HCT116 (cell line): ENCODE results near the gene DPP6. TPM values are rescaled to one million over a fixed set of nuclear protein-coding genes. Genes with fewer than 3 reads are reported as not detected.

Experiments
- ATAC-seq: fragments of 200-7000 bp; cut with Tn5 transposase; 2 replicates; pipeline ENCODE4 v1.9.1; 2020; ENCODE audit warnings: mild to moderate bottlenecking, moderate library complexity
- BruUV-seq: library from RNA; stranded (reverse); fragments of 400-500 nt; replicated peaks from 2 replicates; lab custom pipeline; 2021; lab: Mats Ljungman, UMichigan
- CTCF ChIA-PET: fragments of 300-600 bp; sonication (Branson Sonifier 250); formaldehyde crosslinking; loops from one replicate; lab custom pipeline; 2021; ENCODE audit warnings: antibody characterized with exemption; lab: Charles Lee
- POLR2A ChIA-PET: fragments of 300-600, 350-600 bp; sonication (Branson Sonifier 250); formaldehyde crosslinking; loops from one replicate; lab custom pipeline; 2021; ENCODE audit warnings: antibody characterized with exemption; lab: Charles Lee
- RAD21 ChIA-PET, 2 experiments: fragments of 300-600 bp; sonication (Branson Sonifier 250); formaldehyde crosslinking; loops; one replicate each; lab custom pipeline; 2023; ENCODE audit warnings: low total read pairs in 2 of 2; ENCODE audit not compliant: uncharacterized antibody in 2 of 2, unreplicated experiment in 2 of 2, low non-redundant PET in 1 of 2; lab: Charles Lee
- DNase-seq: peaks from one replicate; pipeline ENCODE4 v3.0.0-alpha.2; 2010; ENCODE audit warnings: low read depth, low spot score
- H2AFZ ChIP-seq: fragments of 200-600 bp; shearing (Covaris generic), sonication (generic); 2 replicates; pipeline ENCODE4 v1.6.1; 2017; ENCODE audit warnings: low read depth, mixed run types, mixed read lengths, antibody characterized with exemption, low read length; ENCODE audit not compliant: poor library complexity, severe bottlenecking
- H3K27ac ChIP-seq: 2 replicates; pipeline ENCODE4 v1.5.1; 2012; ENCODE audit warnings: low read depth, low read length
- H3K27me3 ChIP-seq: fragments of 200-600 bp; sonication (generic); 2 replicates; pipeline ENCODE4 v1.6.1; 2016; ENCODE audit warnings: mixed run types, low read length, mixed read lengths; ENCODE audit not compliant: insufficient read depth
- H3K36me3 ChIP-seq, 2 experiments: fragments of 200-500 bp in 1 of 2; fragments of 200-600 bp in 1 of 2; sonication (Bioruptor generic) in 1 of 2; sonication (generic) in 1 of 2; 2 replicates each; pipeline versions ENCODE4 v1.5.1 to v1.6.1; 2014 to 2016; ENCODE audit warnings: low read length in 2 of 2, inconsistent platforms in 1 of 2, mixed read lengths in 1 of 2, mixed run types in 1 of 2; ENCODE audit not compliant: insufficient read depth in 2 of 2, control insufficient read depth in 1 of 2
- H3K4me1 ChIP-seq, 2 experiments: fragments of 200-600 bp in 1 of 2; sonication (generic) in 1 of 2; 2 replicates each; pipeline versions ENCODE4 v1.5.1 to v1.6.1; 2012 to 2017; ENCODE audit warnings: low read length in 2 of 2, inconsistent platforms in 1 of 2, mild to moderate bottlenecking in 1 of 2, mixed read lengths in 1 of 2, mixed run types in 1 of 2, moderate library complexity in 1 of 2; ENCODE audit not compliant: insufficient read depth in 2 of 2, control insufficient read depth in 1 of 2
- H3K4me2 ChIP-seq: fragments of 200-600 bp; sonication (generic); 2 replicates; pipeline ENCODE4 v1.6.1; 2017; ENCODE audit warnings: mixed run types, low read length, mixed read lengths
- H3K4me3 ChIP-seq, 2 experiments: fragments of 200-600 bp in 1 of 2; sonication (generic) in 1 of 2; replicated peaks in 1 of 2; 2 replicates each; pipeline ENCODE4 v1.5.1; 2011 to 2016; ENCODE audit warnings: low read length in 2 of 2, control low read depth in 1 of 2, low read depth in 1 of 2, mild to moderate bottlenecking in 1 of 2, mixed read lengths in 1 of 2, mixed run types in 1 of 2
- H3K79me2 ChIP-seq: fragments of 200-600 bp; sonication (generic); 2 replicates; pipeline ENCODE4 v1.6.1; 2017; ENCODE audit warnings: mild to moderate bottlenecking, mixed run types, low read length, moderate library complexity, mixed read lengths; ENCODE audit not compliant: insufficient read depth
- H3K9ac ChIP-seq: fragments of 200-600 bp; sonication (generic); 2 replicates; pipeline ENCODE4 v1.6.1; 2016; ENCODE audit warnings: low read length, mixed read lengths
- H3K9me2 ChIP-seq: fragments of 200-600 bp; sonication (generic), shearing (Covaris generic); 2 replicates; pipeline ENCODE4 v1.6.1; 2017; ENCODE audit warnings: mixed run types, mild to moderate bottlenecking, moderate library complexity; ENCODE audit not compliant: insufficient read depth
- H3K9me3 ChIP-seq, 2 experiments: fragments of 200-500 bp in 1 of 2; fragments of 200-600 bp in 1 of 2; sonication (Bioruptor generic) in 1 of 2; sonication (generic) in 1 of 2; 2 replicates each; pipeline ENCODE4 v1.6.1; 2014 to 2017; ENCODE audit warnings: low read length in 2 of 2, mixed read lengths in 2 of 2, inconsistent platforms in 1 of 2, low read depth in 1 of 2, mild to moderate bottlenecking in 1 of 2, mixed run types in 1 of 2, moderate library complexity in 1 of 2; ENCODE audit not compliant: control insufficient read depth in 1 of 2, insufficient read depth in 1 of 2
- H4K20me1 ChIP-seq: fragments of 200-600 bp; sonication (generic), shearing (Covaris generic); 2 replicates; pipeline ENCODE4 v1.6.1; 2017; ENCODE audit warnings: mixed run types, mild to moderate bottlenecking, moderate library complexity; ENCODE audit not compliant: insufficient read depth
- ATF3 ChIP-seq: IDR thresholded peaks from 2 replicates; pipeline ENCODE4 v1.6.1; 2012
- CEBPB ChIP-seq: IDR thresholded peaks from 2 replicates; pipeline ENCODE4 v1.6.1; 2012; ENCODE audit warnings: low read depth
- ELF1 ChIP-seq: IDR thresholded peaks from 2 replicates; pipeline ENCODE4 v1.6.1; 2012; ENCODE audit warnings: low read depth, borderline replicate concordance
- EZH2 ChIP-seq: fragments of 200-600 bp; sonication (generic); IDR thresholded peaks from 2 replicates; pipeline ENCODE4 v1.6.1; 2017; ENCODE audit warnings: antibody characterized with exemption, mixed run types
- JUND ChIP-seq: IDR thresholded peaks from 2 replicates; pipeline ENCODE4 v1.6.1; 2012
- POLR2A ChIP-seq: IDR thresholded peaks from 2 replicates; pipeline ENCODE4 v1.7.0; 2011; ENCODE audit warnings: borderline replicate concordance; ENCODE audit not compliant: insufficient read depth, insufficient read length; ENCODE audit errors: extremely low read depth
- POLR2AphosphoS5 ChIP-seq: IDR thresholded peaks from 2 replicates; pipeline ENCODE4 v1.6.1; 2011; ENCODE audit warnings: mild to moderate bottlenecking, low read depth, low read length, moderate library complexity
- RAD21 ChIP-seq: IDR thresholded peaks from 2 replicates; pipeline ENCODE4 v1.6.1; 2012; ENCODE audit warnings: low read depth, mild to moderate bottlenecking
- SIN3A ChIP-seq: IDR thresholded peaks from 2 replicates; pipeline ENCODE4 v1.6.1; 2012; ENCODE audit warnings: low read depth
- SRF ChIP-seq: IDR thresholded peaks from 2 replicates; pipeline ENCODE4 v1.6.1; 2012; ENCODE audit warnings: low read depth
- YY1 ChIP-seq: IDR thresholded peaks from 2 replicates; pipeline ENCODE4 v1.6.1; 2011; ENCODE audit warnings: low read length, low read depth, moderate library complexity, mild to moderate bottlenecking; ENCODE audit not compliant: insufficient replicate concordance; ENCODE audit errors: extremely low read depth
- ZBTB33 ChIP-seq: IDR thresholded peaks from 2 replicates; pipeline ENCODE4 v1.6.1; 2011; ENCODE audit warnings: mild to moderate bottlenecking, low read length, moderate library complexity; ENCODE audit not compliant: insufficient replicate concordance; ENCODE audit errors: extremely low read depth
- ZNF274 ChIP-seq: fragments of 200-500 bp; sonication (Bioruptor generic); IDR thresholded peaks from 2 replicates; pipeline ENCODE4 v1.6.1; 2014; ENCODE audit warnings: mild to moderate bottlenecking, low read depth, low read length, inconsistent platforms
- intact Hi-C: fragments of 100-400 bp; cut with micrococcal nuclease; formaldehyde crosslinking; loops from 2 replicates; pipeline ENCODE4 v1.10.0; 2022
- total RNA-seq: library from RNA; stranded (reverse); gene quantifications from one replicate; pipeline ENCODE4 v1.2.1, GENCODE V29; 2021; ENCODE audit not compliant: unreplicated experiment
- TF ChIP-seq, protein P1 (sequence below): IDR thresholded peaks from 2 replicates; pipeline ENCODE4 v1.6.1; 2012

The DPP6 gene
- total RNA-seq, 1 experiment from 2014 or later, result not detected

DNA sequence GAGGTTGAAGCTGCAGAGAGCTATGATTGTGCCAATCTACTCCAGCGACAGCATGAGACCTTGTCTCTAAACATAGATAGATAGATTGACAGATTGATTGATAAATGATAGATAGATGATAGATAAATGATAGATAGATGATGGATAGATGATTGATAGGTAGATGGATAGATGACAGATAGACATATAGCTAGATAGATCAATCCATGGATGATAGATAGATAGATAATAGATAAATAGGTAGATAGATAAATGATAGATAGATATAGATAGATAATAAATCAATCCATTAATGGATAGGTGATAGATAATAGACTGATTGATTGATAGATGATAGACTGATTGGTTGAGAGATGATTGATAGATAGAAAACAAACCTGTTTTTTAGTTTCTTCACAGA, 601.1 kb downstream of the DPP6 start (continued):
- TF ChIP-seq, protein P1, sequence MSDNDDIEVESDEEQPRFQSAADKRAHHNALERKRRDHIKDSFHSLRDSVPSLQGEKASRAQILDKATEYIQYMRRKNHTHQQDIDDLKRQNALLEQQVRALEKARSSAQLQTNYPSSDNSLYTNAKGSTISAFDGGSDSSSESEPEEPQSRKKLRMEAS, result no peak
- TF ChIP-seq ATF3, result no peak
- no peak for TF ChIP-seq ELF1
- no peak for TF ChIP-seq ZBTB33
- TF ChIP-seq EZH2, result no peak

DNA sequence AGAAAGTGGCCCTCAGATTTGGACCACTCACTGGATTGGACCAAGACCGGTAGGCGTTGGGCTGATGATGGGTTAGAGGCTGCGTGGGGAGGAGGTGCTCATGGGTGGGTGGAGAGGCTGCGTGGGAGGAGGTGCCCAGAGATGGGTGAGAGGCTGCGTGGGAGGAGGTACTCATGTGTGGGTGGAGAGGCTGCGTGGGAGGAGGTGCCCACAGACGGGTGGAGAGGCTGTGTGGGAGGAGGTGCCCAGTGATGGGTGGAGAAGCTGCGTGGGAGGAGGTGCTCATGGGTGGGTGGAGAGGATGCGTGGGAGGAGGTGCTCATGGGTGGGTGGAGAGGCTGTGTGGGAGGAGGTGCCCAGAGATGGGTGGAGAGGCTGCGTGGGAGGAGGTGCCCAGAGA, 604.4 kb downstream of the DPP6 start:
- Histone ChIP-seq H3K36me3 (no peaks in the 10 kb centered on the region; a peak in 1 of 4 replicates), H3K4me3 (no peak overlapping the region), H3K27ac (no peak overlapping the region), H3K9me2 (no peaks in the 10 kb centered on the region), H3K27me3 (no peaks in the 10 kb centered on the region), H3K4me1 (no peaks in the 10 kb centered on the region), H2AFZ (no peak overlapping the region), H3K9ac (no peak overlapping the region), H3K4me2 (no peak overlapping the region), H4K20me1 (no peaks in the 10 kb centered on the region), H3K79me2 (no peaks in the 10 kb centered on the region)
- DNase-seq (no peak), ATAC-seq (no peak)
- ChIA-PET POLR2A (no interaction called here), RAD21 (no interaction called here)
- intact Hi-C loops, result no loop called here
- no TSS peak for BruUV-seq
- no peak for TF ChIP-seq EZH2
- TF ChIP-seq POLR2A, result no peak
- no peak for TF ChIP-seq SRF
- TF ChIP-seq JUND, result no peak
- TF ChIP-seq POLR2AphosphoS5, result no peak
- no peak for TF ChIP-seq SIN3A
- TF ChIP-seq CEBPB, result no peak
- TF ChIP-seq YY1, result no peak
- TF ChIP-seq RAD21, result no peak
- no peak for TF ChIP-seq ZNF274
- no peak for TF ChIP-seq ZBTB33
- TF ChIP-seq, all 23 proteins: peak for 0
- CTCF ChIA-PET, result no interaction called here
- H3K9me3 ChIP-seq, result no peaks in the 10 kb centered on the region; a peak in 1 of 4 replicates
